Measurements from ENCODE around the gene CBX8. TPM values are rescaled to one million over a fixed set of nuclear protein-coding genes. Genes with fewer than 3 reads are reported as not detected.

Gene CBX8
- total and polyA plus RNA-seq, 2 of the 8 experiments (the other 6 are each of a cell fraction or from before 2014, with no cell fraction given) = 0.09 to 2.1 TPM

DNA sequence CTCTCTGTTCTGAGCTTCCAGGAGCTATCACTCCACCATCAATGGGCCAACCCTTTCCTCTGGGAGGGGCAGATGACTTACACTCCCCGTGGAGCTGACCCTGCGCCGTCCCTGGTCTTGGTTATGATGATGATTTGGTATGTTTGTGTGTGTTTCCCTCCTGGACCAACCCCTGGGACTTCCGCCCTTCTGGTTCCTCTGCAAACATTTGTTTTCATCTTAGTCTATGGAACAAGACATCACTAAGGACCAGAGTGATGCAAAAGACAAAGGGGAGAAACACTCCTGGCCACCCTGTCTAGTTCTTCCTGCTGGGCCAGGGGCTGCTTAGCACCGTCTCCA is 28.7 kb upstream of the CBX8 start:
- Histone ChIP-seq H3K79me2 (ENCODE audit: control insufficient read depth in 1 of 2, insufficient read depth in 2 of 2, low read length in 2 of 2) (no peaks in the 10 kb centered on the region), H3K27ac (ENCODE audit: low read depth, low read length) (no peak overlapping the region), H3K9ac (replicated peaks in 1 of 4; ENCODE audit: extremely low read depth in 1 of 4, low read depth in 3 of 4, low read length in 3 of 4) (no peak overlapping the region), H2BK15ac (ENCODE audit: low read length) (no peak overlapping the region), H2BK120ac (replicated peaks; ENCODE audit: low read depth, low read length) (no peak overlapping the region), H3K23me2 (ENCODE audit: low read depth, low read length) (no peaks in the 10 kb centered on the region; the same call in 1 of the 2 replicates), H2BK20ac (ENCODE audit: low read length) (no peak overlapping the region), H2AFZ (ENCODE audit: low read length) (no peak overlapping the region), H4K91ac (replicated peaks; ENCODE audit: insufficient read length, low read length) (no peak overlapping the region), H3K4me2 (ENCODE audit: insufficient read depth in 1 of 2, low read depth in 2 of 2, low read length in 2 of 2) (no peak overlapping the region), H3K27me3 (replicated peaks in 1 of 4; ENCODE audit: control insufficient read depth in 3 of 4, extremely low read depth in 1 of 4, insufficient read depth in 3 of 4, low read length in 3 of 4) (peaks cover 13 to 75% (median 54%) of the 10 kb centered on the region in 4 experiments), H2AK5ac (ENCODE audit: low read depth, low read length) (no peak overlapping the region), H3K14ac (ENCODE audit: insufficient read length) (no peak overlapping the region), H3K4me3 (ENCODE audit: extremely low read depth in 1 of 4, insufficient read depth in 2 of 4, low read depth in 3 of 4, low read length in 4 of 4) (no peak overlapping the region), H3K79me1 (ENCODE audit: low read depth, low read length) (no peaks in the 10 kb centered on the region), H4K8ac (ENCODE audit: extremely low read depth, insufficient read depth, low read length) (no peak overlapping the region), H4K5ac (ENCODE audit: insufficient read length, low read depth, low read length) (no peak overlapping the region), H3K18ac (ENCODE audit: extremely low read depth, low read length) (no peak overlapping the region), H3K4me1 (replicated peaks in 1 of 4; ENCODE audit: control insufficient read depth in 3 of 4, insufficient read depth in 4 of 4, low read length in 3 of 4) (peaks cover 0 to 11% (median 2%) of the 10 kb centered on the region in 4 experiments; a peak in 2 of 7 replicates), H3K4ac (replicated peaks; ENCODE audit: insufficient read length, low read depth, low read length) (no peak overlapping the region), H2BK12ac (ENCODE audit: low read depth, low read length) (no peak overlapping the region), H3K23ac (ENCODE audit: insufficient read length) (no peak overlapping the region), H3K9me3 (ENCODE audit: insufficient read depth in 2 of 2, low read depth in 1 of 2, low read length in 1 of 2) (no peaks in the 10 kb centered on the region; a peak in 1 of 4 replicates), H3K36me3 (ENCODE audit: control insufficient read depth in 2 of 4, insufficient read depth in 4 of 4, low read length in 3 of 4) (no peaks in the 10 kb centered on the region; a peak in 1 of 8 replicates), H4K20me1 (replicated peaks in 1 of 2; ENCODE audit: control insufficient read depth in 1 of 2, insufficient read depth in 2 of 2, low read length in 2 of 2) (peaks cover 0 to 5% of the 10 kb centered on the region in 2 experiments), H2BK5ac (ENCODE audit: low read depth, low read length) (no peak overlapping the region), H3K56ac (replicated peaks; ENCODE audit: insufficient read length, low read depth, low read length) (no peak overlapping the region)
- ChIA-PET CTCF (ENCODE audit: partially characterized antibody) (interaction anchor here (0.8 to 24.7 kb wide), 10 partner anchors 7 to 168 kb away, joined by 3 to 576 read pairs (median 7); partner anchors contain the start of gene CBX8), POLR2A (ENCODE audit: partially characterized antibody) (interaction anchor here (0.9 to 15.2 kb wide), 4 partner anchors 10 to 38 kb away, joined by 3 to 374 read pairs (median 4); no protein-coding TSS in a partner anchor)
- FAIRE-seq = no peak
- DNase-seq (ENCODE audit: low read depth in 1 of 2, low spot score in 2 of 2) = no peak
- WGBS, 2 experiments (ENCODE audit: extremely low coverage in 1 of 2, insufficient coverage in 1 of 2, insufficient read length in 1 of 2, insufficient replicate concordance in 2 of 2, low coverage in 1 of 2, low lambda C conversion rate in 2 of 2, missing lambda C conversion rate in 1 of 2) = 92% methylated on average over 5 of the region's 5 CpGs; no CpG with 5 or more reads in 1 of the 2 experiments
- TF ChIP-seq, protein P1, sequence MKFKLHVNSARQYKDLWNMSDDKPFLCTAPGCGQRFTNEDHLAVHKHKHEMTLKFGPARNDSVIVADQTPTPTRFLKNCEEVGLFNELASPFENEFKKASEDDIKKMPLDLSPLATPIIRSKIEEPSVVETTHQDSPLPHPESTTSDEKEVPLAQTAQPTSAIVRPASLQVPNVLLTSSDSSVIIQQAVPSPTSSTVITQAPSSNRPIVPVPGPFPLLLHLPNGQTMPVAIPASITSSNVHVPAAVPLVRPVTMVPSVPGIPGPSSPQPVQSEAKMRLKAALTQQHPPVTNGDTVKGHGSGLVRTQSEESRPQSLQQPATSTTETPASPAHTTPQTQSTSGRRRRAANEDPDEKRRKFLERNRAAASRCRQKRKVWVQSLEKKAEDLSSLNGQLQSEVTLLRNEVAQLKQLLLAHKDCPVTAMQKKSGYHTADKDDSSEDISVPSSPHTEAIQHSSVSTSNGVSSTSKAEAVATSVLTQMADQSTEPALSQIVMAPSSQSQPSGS (IDR thresholded peaks at IDR 0.05; ENCODE audit: low read length) = no peak
- TF ChIP-seq EZH2 (IDR thresholded peaks at IDR 0.05; ENCODE audit: low read depth, low read length, severe bottlenecking) = no peak
- TF ChIP-seq SIX5 (IDR thresholded peaks at IDR 0.05; ENCODE audit: low read depth, low read length) = no peak
- no peak for TF ChIP-seq ZNF274 (IDR thresholded peaks at IDR 0.05; ENCODE audit: borderline replicate concordance, extremely low read depth, low read length)
- no peak for TF ChIP-seq MAFK (IDR thresholded peaks at IDR 0.05; ENCODE audit: low read depth, low read length)
- no peak for TF ChIP-seq HDAC2 (IDR thresholded peaks at IDR 0.05; ENCODE audit: borderline replicate concordance in 1 of 2, low read depth in 2 of 2, low read length in 2 of 2)
- TF ChIP-seq RFX5 (IDR thresholded peaks at IDR 0.05; ENCODE audit: borderline replicate concordance, low read depth, low read length) = no peak
- no peak for TF ChIP-seq BRCA1 (IDR thresholded peaks at IDR 0.05; ENCODE audit: low read depth, low read length)
- no peak for TF ChIP-seq POU5F1 (IDR thresholded peaks at IDR 0.05; ENCODE audit: low read depth, low read length)
- no peak for TF ChIP-seq EGR1 (IDR thresholded peaks at IDR 0.05; ENCODE audit: borderline replicate concordance, low read depth, low read length)
- no peak for TF ChIP-seq RAD21 (IDR thresholded peaks at IDR 0.05 in 1 of 2, conservative IDR thresholded peaks at IDR 0.05 in 1 of 2; ENCODE audit: low read depth in 2 of 2, low read length in 2 of 2)
- TF ChIP-seq HDAC6 (IDR thresholded peaks at IDR 0.05; ENCODE audit: low read depth, low read length) = no peak

All from H1 (cell line).